Activated T-cell treated with anti-CD3 and anti-CD28 coated beads, Interleukin-2, amount 50 U/mL, for 24 hours (primary cell): ENCODE data around the gene URI1.
"Not testable (repeated sequence)": the region's sequence is repeated elsewhere in the genome, so short reads cannot be mapped to it uniquely, and the experiment has no call there.

Experiments used
- DNase-seq: peaks from one replicate; pipeline ENCODE4 v3.0.0-alpha.2; 2020
- H3K27ac Mint-ChIP-seq: 2 replicates; pipeline ENCODE4 v1.8.0; 2020; ENCODE audit warnings: mild to moderate bottlenecking, mixed read lengths
- H3K27me3 Mint-ChIP-seq: 2 replicates; pipeline ENCODE4 v1.8.0; 2020; ENCODE audit warnings: mixed read lengths
- H3K36me3 Mint-ChIP-seq: 2 replicates; pipeline ENCODE4 v1.8.0; 2020; ENCODE audit warnings: low read depth, mixed read lengths
- H3K4me1 Mint-ChIP-seq: 2 replicates; pipeline ENCODE4 v1.8.0; 2020; ENCODE audit warnings: low read depth, mixed read lengths
- H3K4me3 Mint-ChIP-seq: 2 replicates; pipeline ENCODE4 v1.8.0; 2020; ENCODE audit warnings: mild to moderate bottlenecking, moderate library complexity, mixed read lengths
- H3K9me3 Mint-ChIP-seq: 2 replicates; pipeline ENCODE4 v1.8.0; 2020; ENCODE audit warnings: mixed read lengths

Gene URI1

GRCh38 chr19:30036154-30037129 lies 94.4 kb downstream of the URI1 start:
- H3K9me3 Mint-ChIP-seq, result peaks cover 55% of the 10 kb centered on the region

GRCh38 chr19:30037835-30038234 lies 95.8 kb downstream of the URI1 start:
- DNase-seq, result no peak
- Mint-ChIP-seq H3K36me3 (peaks cover 77% of the 10 kb centered on the region), H3K27ac (no peak overlapping the region), H3K9me3 (peaks cover 55% of the 10 kb centered on the region), H3K27me3 (no peaks in the 10 kb centered on the region), H3K4me3 (no peak overlapping the region), H3K4me1 (peaks cover under 1% of the 10 kb centered on the region)

More at GRCh38 chr19:30036154-30037129, 94.4 kb downstream of the URI1 start:
- Mint-ChIP-seq H3K27me3 (no peaks in the 10 kb centered on the region), H3K4me1 (no peaks in the 10 kb centered on the region), H3K27ac (no peak overlapping the region), H3K36me3 (peaks cover 89% of the 10 kb centered on the region), H3K4me3 (no peak overlapping the region)
- DNase-seq, result no peak

- Mint-ChIP-seq H3K36me3 (peaks cover 36% of the 10 kb centered on the region), H3K4me1 (peaks cover 17% of the 10 kb centered on the region), H3K9me3 (peaks cover 22% of the 10 kb centered on the region)
- H3K27me3 Mint-ChIP-seq, H3K4me3 Mint-ChIP-seq, DNase-seq, H3K27ac Mint-ChIP-seq: not testable (repeated sequence)
Observed at GRCh38 chr19:30041931-30042330, 99.9 kb downstream of the URI1 start.

- not testable (repeated sequence) for DNase-seq, H3K27me3 Mint-ChIP-seq, H3K27ac Mint-ChIP-seq, H3K4me3 Mint-ChIP-seq
- H3K4me1 Mint-ChIP-seq, result peaks cover 17% of the 10 kb centered on the region
- peaks cover 25% of the 10 kb centered on the region for H3K36me3 Mint-ChIP-seq
- H3K9me3 Mint-ChIP-seq, result peaks cover 12% of the 10 kb centered on the region
Observed at GRCh38 chr19:30043008-30043407, 101.0 kb downstream of the URI1 start.

GRCh38 chr19:30044273-30045248 lies 102.5 kb downstream of the URI1 start:
- H3K4me1 Mint-ChIP-seq, result peaks cover 17% of the 10 kb centered on the region
- H3K27ac Mint-ChIP-seq, result no peak overlapping the region

GRCh38 chr19:30046522-30046921 lies 104.5 kb downstream of the URI1 start:
- no peaks in the 10 kb centered on the region for H3K27me3 Mint-ChIP-seq
- peaks cover 17% of the 10 kb centered on the region for H3K4me1 Mint-ChIP-seq
- peaks cover 2% of the 10 kb centered on the region for H3K36me3 Mint-ChIP-seq
- no peak for DNase-seq
- no peak overlapping the region for H3K4me3 Mint-ChIP-seq
- H3K27ac Mint-ChIP-seq, result no peak overlapping the region
- no peaks in the 10 kb centered on the region for H3K9me3 Mint-ChIP-seq

More at GRCh38 chr19:30044273-30045248, 102.5 kb downstream of the URI1 start:
- Mint-ChIP-seq H3K36me3 (peaks cover 15% of the 10 kb centered on the region), H3K4me3 (no peak overlapping the region), H3K9me3 (peaks cover 6% of the 10 kb centered on the region), H3K27me3 (no peaks in the 10 kb centered on the region)
- DNase-seq, result no peak

GRCh38 chr19:30047432-30047831 lies 105.4 kb downstream of the URI1 start:
- no peaks in the 10 kb centered on the region for H3K36me3 Mint-ChIP-seq
- peaks cover 17% of the 10 kb centered on the region for H3K4me1 Mint-ChIP-seq
- no peak overlapping the region for H3K4me3 Mint-ChIP-seq
- no peaks in the 10 kb centered on the region for H3K27me3 Mint-ChIP-seq
- DNase-seq, result no peak
- H3K9me3 Mint-ChIP-seq, result no peaks in the 10 kb centered on the region
- no peak overlapping the region for H3K27ac Mint-ChIP-seq

- Mint-ChIP-seq H3K27ac (no peak overlapping the region), H3K36me3 (no peaks in the 10 kb centered on the region), H3K4me3 (no peak overlapping the region), H3K27me3 (no peaks in the 10 kb centered on the region), H3K4me1 (peaks cover 12% of the 10 kb centered on the region), H3K9me3 (no peaks in the 10 kb centered on the region)
- DNase-seq, result no peak
Observed at GRCh38 chr19:30049226-30049625, 107.2 kb downstream of the URI1 start.

GRCh38 chr19:30049846-30050667 lies 108.0 kb downstream of the URI1 start:
- Mint-ChIP-seq H3K4me1 (peaks cover 12% of the 10 kb centered on the region), H3K4me3 (no peak overlapping the region), H3K9me3 (no peaks in the 10 kb centered on the region), H3K36me3 (no peaks in the 10 kb centered on the region), H3K27ac (no peak overlapping the region), H3K27me3 (no peaks in the 10 kb centered on the region)
- DNase-seq, result no peak

- Mint-ChIP-seq H3K27me3 (no peaks in the 10 kb centered on the region), H3K4me1 (no peaks in the 10 kb centered on the region), H3K36me3 (no peaks in the 10 kb centered on the region), H3K9me3 (no peaks in the 10 kb centered on the region), H3K4me3 (no peak overlapping the region), H3K27ac (no peak overlapping the region)
- no peak for DNase-seq
Observed at GRCh38 chr19:30052122-30053075, 110.4 kb downstream of the URI1 start.

GRCh38 chr19:30053558-30053957 lies 111.5 kb downstream of the URI1 start:
- no peak for DNase-seq
- Mint-ChIP-seq H3K27me3 (no peaks in the 10 kb centered on the region), H3K27ac (no peak overlapping the region), H3K9me3 (no peaks in the 10 kb centered on the region), H3K4me1 (no peaks in the 10 kb centered on the region), H3K4me3 (no peak overlapping the region), H3K36me3 (no peaks in the 10 kb centered on the region)

- Mint-ChIP-seq H3K4me3 (no peak overlapping the region), H3K36me3 (no peaks in the 10 kb centered on the region), H3K9me3 (no peaks in the 10 kb centered on the region), H3K27me3 (no peaks in the 10 kb centered on the region), H3K4me1 (no peaks in the 10 kb centered on the region), H3K27ac (no peak overlapping the region)
- DNase-seq, result no peak
Observed at GRCh38 chr19:30054210-30054609, 112.2 kb downstream of the URI1 start.

- Mint-ChIP-seq H3K4me1 (no peaks in the 10 kb centered on the region), H3K4me3 (no peak overlapping the region), H3K27ac (no peak overlapping the region), H3K27me3 (no peaks in the 10 kb centered on the region), H3K36me3 (no peaks in the 10 kb centered on the region), H3K9me3 (no peaks in the 10 kb centered on the region)
- no peak for DNase-seq
Observed at GRCh38 chr19:30056580-30056979, 114.5 kb downstream of the URI1 start.
